Measurements from ENCODE around the gene ELFN1. TPM values are rescaled to one million over a fixed set of nuclear protein-coding genes. Genes with fewer than 3 reads are reported as not detected.
A peak's percentile ranks its signal among the peaks of the same experiment; 100 is the strongest.

ELFN1 gene
- polyA plus RNA-seq, 1 donor from 2014 or later = 0.54 TPM

DNA sequence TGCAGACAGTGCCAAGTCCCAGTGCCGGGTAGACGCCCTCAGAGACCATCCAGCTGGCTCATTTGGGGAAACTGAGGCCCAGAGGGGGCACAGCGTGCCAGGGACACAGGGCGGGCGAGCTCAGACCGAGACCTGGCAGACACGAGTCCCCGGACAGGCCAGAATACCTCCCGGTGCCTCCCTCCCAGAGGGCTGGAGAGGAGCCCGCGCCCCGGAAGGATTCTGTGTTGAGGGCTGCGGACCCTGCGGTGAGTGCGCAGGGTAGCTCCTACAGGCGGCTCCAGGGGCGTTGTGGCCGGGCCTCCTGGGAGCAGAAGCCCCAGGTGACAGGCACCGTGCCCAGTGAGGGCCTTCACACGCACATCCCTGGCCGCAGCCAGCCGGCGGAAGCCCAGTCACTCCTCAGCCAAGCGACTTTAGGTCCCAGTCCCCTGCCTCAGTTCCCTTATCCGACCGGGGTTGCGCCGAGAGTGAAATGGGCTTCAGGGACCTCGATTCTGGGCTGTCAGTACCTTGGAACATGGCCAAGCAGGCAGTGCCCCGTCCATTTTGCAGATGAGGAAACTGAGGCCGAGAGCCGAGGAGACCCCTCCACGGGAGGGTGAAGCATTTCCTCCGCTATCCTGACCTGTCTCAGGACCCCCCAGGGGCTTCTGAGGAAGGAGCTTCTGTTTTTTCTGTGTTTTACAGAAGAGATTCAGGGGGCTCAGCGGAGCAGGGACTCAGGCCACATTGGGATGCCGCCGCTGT is 73.6 kb downstream of the ELFN1 start:
- Mint-ChIP-seq H3K4me1 (peaks cover 0 to 8% (median 5%) of the 10 kb centered on the region in 3 donors), H3K9me3 (peaks cover 0 to 1% (median 0%) of the 10 kb centered on the region in 3 donors), H3K27me3 (peaks cover 12% of the 10 kb centered on the region), H3K27ac (no peak overlapping the region), H3K36me3 (no peaks in the 10 kb centered on the region), H3K4me3 (no peak overlapping the region)

DNA sequence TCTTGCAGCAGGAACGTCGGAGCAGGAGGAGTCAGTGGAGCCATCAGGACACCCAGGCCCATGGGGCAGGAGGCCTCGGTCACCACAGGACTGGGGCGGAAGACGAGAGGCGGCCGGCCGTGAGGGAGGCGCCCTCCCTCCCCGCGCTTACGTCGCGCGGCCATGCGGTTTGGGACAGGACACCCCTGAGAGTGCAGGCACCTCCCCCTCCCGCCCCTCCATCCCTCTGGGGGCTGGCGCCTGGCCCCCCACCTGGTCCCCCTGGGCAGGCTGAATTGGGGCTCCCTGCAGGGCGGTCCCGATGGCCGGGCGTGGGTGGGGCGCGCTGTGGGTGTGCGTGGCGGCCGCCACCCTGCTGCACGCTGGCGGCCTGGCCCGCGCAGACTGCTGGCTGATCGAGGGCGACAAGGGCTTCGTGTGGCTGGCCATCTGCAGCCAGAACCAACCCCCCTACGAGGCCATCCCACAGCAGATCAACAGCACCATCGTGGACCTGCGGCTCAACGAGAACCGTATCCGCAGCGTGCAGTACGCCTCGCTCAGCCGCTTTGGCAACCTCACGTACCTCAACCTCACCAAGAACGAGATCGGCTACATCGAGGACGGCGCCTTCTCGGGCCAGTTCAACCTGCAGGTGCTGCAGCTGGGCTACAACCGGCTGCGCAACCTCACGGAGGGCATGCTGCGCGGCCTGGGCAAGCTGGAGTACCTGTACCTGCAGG is 74.4 kb downstream of the ELFN1 start:
- Mint-ChIP-seq H3K27ac (no peak overlapping the region), H3K4me3 (no peak overlapping the region), H3K4me1 (peaks cover 0 to 8% (median 3%) of the 10 kb centered on the region in 3 donors), H3K36me3 (no peaks in the 10 kb centered on the region), H3K27me3 (peaks cover 8% of the 10 kb centered on the region), H3K9me3 (peaks cover 0 to 1% (median 0%) of the 10 kb centered on the region in 3 donors)

DNA sequence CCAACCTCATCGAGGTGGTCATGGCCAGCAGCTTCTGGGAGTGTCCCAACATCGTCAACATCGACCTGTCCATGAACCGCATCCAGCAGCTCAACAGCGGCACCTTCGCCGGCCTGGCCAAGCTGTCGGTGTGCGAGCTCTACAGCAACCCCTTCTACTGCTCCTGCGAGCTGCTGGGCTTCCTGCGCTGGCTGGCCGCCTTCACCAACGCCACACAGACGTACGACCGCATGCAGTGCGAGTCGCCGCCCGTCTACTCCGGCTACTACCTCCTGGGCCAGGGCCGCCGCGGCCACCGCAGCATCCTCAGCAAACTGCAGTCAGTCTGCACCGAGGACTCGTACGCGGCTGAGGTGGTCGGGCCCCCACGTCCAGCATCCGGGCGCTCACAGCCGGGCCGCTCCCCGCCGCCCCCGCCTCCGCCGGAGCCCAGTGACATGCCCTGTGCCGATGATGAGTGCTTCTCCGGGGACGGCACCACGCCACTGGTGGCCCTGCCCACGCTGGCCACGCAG is 75.0 kb downstream of the ELFN1 start:
- no peaks in the 10 kb centered on the region for H3K36me3 Mint-ChIP-seq
- peaks cover 0 to 1% (median 0%) of the 10 kb centered on the region in 3 donors for H3K9me3 Mint-ChIP-seq
- peaks cover 0 to 8% (median 3%) of the 10 kb centered on the region in 3 donors for H3K4me1 Mint-ChIP-seq
- H3K4me3 Mint-ChIP-seq = no peak overlapping the region
- H3K27ac Mint-ChIP-seq = no peak overlapping the region
- peaks cover 10% of the 10 kb centered on the region for H3K27me3 Mint-ChIP-seq

DNA sequence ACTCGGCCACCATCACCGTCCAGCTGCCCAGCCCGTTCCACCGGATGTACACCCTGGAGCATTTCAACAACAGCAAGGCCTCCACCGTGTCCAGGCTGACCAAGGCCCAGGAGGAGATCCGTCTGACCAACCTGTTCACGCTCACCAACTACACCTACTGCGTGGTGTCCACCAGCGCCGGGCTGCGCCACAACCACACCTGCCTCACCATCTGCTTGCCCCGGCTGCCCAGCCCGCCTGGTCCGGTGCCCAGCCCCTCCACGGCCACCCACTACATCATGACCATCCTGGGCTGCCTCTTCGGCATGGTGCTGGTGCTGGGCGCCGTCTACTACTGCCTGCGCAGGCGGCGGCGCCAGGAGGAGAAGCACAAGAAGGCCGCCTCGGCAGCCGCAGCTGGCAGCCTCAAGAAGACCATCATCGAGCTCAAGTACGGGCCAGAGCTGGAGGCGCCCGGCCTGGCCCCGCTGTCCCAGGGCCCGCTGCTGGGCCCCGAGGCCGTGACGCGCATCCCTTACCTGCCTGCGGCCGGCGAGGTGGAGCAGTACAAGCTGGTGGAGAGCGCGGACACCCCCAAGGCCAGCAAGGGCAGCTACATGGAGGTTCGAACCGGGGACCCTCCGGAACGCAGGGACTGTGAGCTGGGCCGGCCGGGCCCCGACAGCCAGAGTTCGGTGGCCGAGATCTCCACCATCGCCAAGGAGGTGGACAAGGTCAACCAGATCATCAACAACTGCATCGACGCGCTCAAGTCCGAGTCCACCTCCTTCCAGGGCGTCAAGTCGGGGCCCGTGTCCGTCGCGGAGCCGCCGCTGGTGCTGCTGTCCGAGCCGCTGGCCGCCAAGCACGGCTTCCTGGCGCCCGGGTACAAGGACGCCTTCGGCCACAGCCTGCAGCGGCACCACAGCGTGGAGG is 75.8 kb downstream of the ELFN1 start:
- Mint-ChIP-seq H3K4me1 (peaks cover 0 to 8% (median 3%) of the 10 kb centered on the region in 3 donors), H3K36me3 (no peaks in the 10 kb centered on the region), H3K27me3 (peaks cover 7% of the 10 kb centered on the region), H3K27ac (no peak overlapping the region), H3K9me3 (no peaks in the 10 kb centered on the region), H3K4me3 (no peak overlapping the region)

DNA sequence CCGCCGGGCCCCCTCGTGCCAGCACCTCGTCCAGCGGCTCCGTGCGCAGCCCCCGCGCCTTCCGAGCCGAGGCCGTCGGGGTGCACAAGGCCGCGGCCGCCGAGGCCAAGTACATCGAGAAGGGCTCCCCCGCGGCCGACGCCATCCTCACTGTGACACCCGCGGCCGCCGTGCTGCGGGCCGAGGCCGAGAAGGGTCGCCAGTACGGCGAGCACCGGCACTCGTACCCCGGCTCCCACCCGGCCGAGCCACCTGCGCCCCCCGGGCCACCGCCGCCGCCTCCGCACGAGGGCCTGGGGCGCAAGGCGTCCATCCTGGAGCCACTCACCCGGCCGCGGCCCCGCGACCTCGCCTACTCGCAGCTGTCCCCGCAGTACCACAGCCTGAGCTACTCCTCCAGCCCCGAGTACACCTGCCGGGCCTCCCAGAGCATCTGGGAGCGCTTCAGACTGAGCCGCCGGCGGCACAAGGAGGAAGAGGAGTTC is 76.5 kb downstream of the ELFN1 start:
- Mint-ChIP-seq H3K27ac (no peak overlapping the region), H3K27me3 (peaks cover 4% of the 10 kb centered on the region), H3K36me3 (no peaks in the 10 kb centered on the region), H3K4me3 (no peak overlapping the region), H3K9me3 (no peaks in the 10 kb centered on the region), H3K4me1 (peaks cover 0 to 8% (median 3%) of the 10 kb centered on the region in 3 donors)

DNA sequence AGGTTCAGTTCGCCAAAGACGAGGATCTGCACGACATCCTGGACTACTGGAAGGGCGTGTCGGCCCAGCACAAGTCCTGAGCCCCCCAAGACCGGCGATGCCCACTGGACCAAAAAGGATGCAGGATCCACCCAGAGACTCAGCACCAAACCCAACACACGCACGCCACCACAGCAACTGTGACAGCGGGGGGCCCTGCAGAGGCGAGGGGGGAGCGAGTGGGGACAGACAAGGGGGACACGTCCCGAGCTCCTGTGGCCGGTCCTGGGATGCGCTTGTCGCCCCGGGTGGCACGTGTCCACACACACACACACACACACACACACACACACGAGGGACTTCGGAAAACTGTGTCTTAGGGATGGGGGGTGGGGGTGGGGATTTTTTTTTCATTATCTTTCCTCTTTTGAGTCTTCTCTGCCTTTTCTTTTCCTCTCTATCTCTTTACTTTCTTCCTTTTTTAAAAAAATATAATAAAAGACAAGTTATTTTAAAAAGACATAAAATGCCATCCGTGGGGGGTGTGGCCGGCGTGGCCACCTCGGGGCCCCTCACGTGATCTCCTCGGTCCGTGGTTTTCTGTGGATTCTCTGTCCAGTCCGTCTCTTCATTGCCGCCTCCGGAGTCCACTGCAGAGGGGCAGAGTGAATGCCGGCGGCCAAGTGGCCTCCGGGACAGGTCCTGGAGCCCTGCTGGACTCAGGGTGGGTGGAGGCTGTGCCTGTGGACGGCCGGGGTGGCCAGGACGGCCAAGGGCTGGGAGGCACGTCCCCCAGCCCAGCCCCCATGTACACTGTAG is 77.1 kb downstream of the ELFN1 start:
- Mint-ChIP-seq H3K4me1 (peaks cover 0 to 3% (median 3%) of the 10 kb centered on the region in 3 donors), H3K27ac (no peak overlapping the region), H3K27me3 (peaks cover 3% of the 10 kb centered on the region), H3K4me3 (no peak overlapping the region), H3K9me3 (no peaks in the 10 kb centered on the region), H3K36me3 (no peaks in the 10 kb centered on the region)

DNA sequence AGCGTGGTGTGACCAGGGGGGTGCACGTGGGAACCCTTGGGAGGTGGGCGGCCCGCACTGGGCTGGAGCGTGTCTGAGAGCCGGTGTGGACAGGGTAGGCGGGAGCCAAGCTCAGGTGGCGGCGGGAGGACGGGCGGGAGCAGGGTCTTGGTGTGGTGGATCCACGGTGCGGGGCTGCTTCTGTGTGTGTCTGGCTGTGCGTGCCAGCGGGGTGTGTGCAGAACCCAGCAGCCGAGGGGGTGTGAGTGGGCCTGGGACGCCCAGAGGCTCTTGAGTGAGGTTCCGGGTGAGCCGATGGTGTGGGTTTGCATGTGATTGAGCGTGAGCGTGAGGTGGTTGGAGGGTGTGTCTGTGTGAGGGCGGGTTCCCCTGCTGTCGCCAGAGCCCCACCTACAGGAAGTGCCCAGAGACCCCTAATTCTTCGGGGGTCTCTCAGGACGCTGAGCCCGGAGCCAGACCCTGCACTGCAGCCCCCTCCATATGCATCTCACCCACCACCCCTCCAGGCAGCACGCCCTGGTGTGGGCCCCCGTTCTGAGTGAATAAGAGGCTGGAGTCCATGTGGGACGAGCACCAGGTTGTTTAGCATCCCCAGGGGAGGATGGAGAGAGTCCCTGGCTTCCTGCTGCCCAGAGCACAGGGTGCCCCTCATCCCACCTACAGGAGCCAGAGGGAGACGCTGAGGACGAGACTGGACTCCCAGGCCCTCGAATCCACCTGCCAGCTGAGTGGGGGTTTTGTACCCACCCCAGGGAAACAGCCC is 78.2 kb downstream of the ELFN1 start:
- no peaks in the 10 kb centered on the region for H3K36me3 Mint-ChIP-seq
- no peaks in the 10 kb centered on the region for H3K9me3 Mint-ChIP-seq
- H3K27ac Mint-ChIP-seq = no peak overlapping the region
- H3K4me3 Mint-ChIP-seq = peak overlapping the region in 1 of 4 donors; percentile 50
- H3K27me3 Mint-ChIP-seq = peaks cover 3% of the 10 kb centered on the region
- H3K4me1 Mint-ChIP-seq = peaks cover 5 to 7% (median 5%) of the 10 kb centered on the region in 3 donors

DNA sequence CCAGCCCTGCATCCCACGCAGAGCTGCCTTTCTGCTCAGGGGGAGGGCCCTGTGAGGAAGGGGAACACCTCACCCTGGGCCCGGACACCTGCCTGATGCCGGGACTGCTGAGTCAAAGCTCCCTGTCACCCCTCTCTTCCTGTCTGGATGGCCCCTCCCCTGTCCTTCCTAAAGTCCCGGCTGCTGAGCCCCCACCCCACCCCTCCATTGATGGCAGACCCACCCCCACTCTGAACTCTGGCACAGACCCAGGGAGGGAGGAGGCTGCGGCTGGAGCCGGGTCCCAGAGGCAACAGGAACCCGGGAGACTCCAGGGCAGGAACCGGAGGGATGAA is 78.7 kb downstream of the ELFN1 start:
- H3K36me3 Mint-ChIP-seq = peaks cover 3% of the 10 kb centered on the region
- H3K4me3 Mint-ChIP-seq = no peak overlapping the region
- H3K27ac Mint-ChIP-seq = no peak overlapping the region
- peaks cover 8 to 10% (median 9%) of the 10 kb centered on the region in 3 donors for H3K4me1 Mint-ChIP-seq
- no peaks in the 10 kb centered on the region for H3K9me3 Mint-ChIP-seq
- peaks cover 3% of the 10 kb centered on the region for H3K27me3 Mint-ChIP-seq

DNA sequence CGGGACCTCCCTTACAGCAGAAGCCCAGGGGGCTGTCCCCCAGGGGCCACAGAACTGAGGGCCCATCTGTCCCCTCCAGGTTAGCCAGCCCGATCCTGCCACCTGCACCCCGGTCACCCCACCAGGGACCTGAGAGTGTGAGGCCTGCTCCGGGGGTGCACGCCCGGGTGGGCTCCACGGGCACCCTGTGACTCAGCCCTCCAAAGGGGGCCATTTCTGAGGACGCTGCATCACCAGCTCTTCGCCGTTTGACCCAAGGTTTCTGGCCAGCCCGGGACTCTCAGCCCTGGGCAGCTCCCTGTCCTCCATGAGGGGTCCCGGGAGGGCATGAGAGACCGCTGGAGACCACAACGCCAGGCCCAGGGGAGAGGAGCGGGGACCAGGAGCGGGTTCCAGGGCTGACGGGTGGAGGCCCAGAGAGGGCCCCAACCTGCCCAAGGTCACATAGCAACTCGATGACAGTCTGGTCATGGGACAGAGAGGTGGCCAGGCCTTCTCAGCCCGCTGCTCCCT is 79.3 kb downstream of the ELFN1 start:
- Mint-ChIP-seq H3K27me3 (peaks cover 5% of the 10 kb centered on the region), H3K27ac (peak overlapping the region in 1 of 3 donors; percentile 77), H3K9me3 (peaks cover 0 to 1% (median 0%) of the 10 kb centered on the region in 3 donors), H3K4me3 (no peak overlapping the region), H3K4me1 (peaks cover 10 to 11% (median 11%) of the 10 kb centered on the region in 3 donors), H3K36me3 (peaks cover 3% of the 10 kb centered on the region)

DNA sequence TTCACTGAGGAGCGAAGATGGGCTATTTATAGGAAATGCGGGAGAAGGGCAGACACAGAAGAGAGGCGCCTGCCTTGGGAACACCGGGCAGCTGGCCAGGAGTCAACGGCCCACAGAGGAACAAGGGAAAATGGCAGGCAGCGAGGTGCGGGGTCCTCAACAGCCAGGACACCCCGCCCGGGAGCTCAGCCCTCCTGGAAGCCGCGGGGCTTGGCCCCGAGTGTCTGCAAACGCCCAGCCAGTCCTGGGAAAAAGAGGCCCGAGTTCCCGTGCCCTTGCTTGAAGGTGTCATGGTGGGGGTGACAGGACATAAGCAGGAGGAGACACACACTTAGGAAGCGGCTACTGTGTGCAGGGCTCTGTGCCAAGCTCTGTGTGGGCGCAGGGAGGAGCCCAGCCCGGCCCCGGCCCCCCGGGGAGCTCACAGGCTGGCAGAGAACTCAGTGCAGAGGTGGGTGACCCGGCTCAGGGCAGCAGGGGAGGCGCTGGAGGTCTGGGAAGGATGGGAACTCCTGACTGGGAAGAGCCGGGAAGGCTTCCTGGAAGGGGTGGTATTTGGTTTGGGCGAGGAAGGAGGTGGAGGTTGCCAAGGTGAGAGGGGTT is 79.9 kb downstream of the ELFN1 start:
- peaks cover 10 to 15% (median 14%) of the 10 kb centered on the region in 3 donors for H3K4me1 Mint-ChIP-seq
- H3K9me3 Mint-ChIP-seq = peaks cover 0 to 1% (median 0%) of the 10 kb centered on the region in 3 donors
- H3K36me3 Mint-ChIP-seq = peaks cover 3% of the 10 kb centered on the region
- peaks cover 5% of the 10 kb centered on the region for H3K27me3 Mint-ChIP-seq
- H3K27ac Mint-ChIP-seq = peak overlapping the region in 1 of 3 donors; percentile 77
- no peak overlapping the region for H3K4me3 Mint-ChIP-seq

DNA sequence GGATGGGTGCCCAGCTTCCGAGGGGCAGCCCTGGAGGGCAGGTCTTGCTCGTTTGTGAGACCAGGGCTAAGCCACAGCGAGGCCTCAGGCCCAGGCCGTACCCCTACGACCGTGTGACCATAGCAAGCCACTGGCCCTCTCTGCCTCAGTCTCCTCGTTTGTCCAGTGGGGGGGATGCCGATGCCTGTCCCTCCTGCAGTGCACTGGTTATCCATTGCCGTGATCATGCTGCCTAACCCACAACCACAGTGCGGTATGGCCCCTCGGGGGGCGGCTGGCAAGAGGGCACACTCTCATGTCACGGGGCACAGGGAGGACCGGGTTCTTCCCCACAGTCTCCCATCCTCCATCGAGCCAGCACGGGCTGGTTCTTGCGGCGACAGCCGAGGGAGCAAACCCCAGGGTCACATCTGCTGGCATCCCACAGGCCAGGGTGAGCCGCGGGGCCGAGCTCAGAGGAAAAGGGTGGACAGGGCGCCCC is 80.5 kb downstream of the ELFN1 start:
- Mint-ChIP-seq H3K27ac (no peak overlapping the region), H3K27me3 (peaks cover 5% of the 10 kb centered on the region), H3K4me3 (no peak overlapping the region), H3K4me1 (peaks cover 10 to 16% (median 15%) of the 10 kb centered on the region in 3 donors), H3K9me3 (peaks cover 0 to 1% (median 0%) of the 10 kb centered on the region in 3 donors), H3K36me3 (peaks cover 3% of the 10 kb centered on the region)

DNA sequence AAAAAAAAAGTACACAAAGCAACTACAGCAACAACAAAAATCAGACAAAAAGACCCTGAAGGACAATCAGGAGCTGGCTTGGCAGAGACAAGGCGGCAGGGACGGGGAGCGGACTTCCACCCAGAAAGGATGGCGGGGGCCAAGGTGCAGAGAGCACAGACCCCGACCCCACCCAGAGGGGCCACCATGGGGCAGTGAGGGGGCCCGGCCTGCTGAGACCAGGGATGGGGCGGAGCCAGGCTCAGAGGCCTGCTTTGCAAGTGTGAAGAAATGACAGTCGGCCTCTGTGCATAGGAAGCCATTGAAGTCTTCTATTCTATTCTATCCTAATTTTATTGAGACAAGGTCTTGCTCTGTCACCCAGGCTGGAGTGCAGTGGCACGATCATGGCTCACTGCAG is 82.0 kb downstream of the ELFN1 start:
- H3K27ac Mint-ChIP-seq = no peak overlapping the region
- peaks cover 0 to 1% (median 0%) of the 10 kb centered on the region in 3 donors for H3K9me3 Mint-ChIP-seq
- peaks cover 3% of the 10 kb centered on the region for H3K36me3 Mint-ChIP-seq
- H3K4me3 Mint-ChIP-seq = peak overlapping the region in 2 of 4 donors; percentile 58 to 80
- peaks cover 13% of the 10 kb centered on the region for H3K27me3 Mint-ChIP-seq
- H3K4me1 Mint-ChIP-seq = peaks cover 10 to 24% (median 22%) of the 10 kb centered on the region in 3 donors
